Lower leg skin (tissue), 4 donors: ENCODE measurements around the gene NOX1. TPM values are rescaled to one million over a fixed set of nuclear protein-coding genes. Genes with fewer than 3 reads are reported as not detected.
"Not testable (repeated sequence)": the region's sequence is repeated elsewhere in the genome, so short reads cannot be mapped to it uniquely, and the experiment has no call there.

Experiments used
- DNase-seq, 2 donors: peaks; one replicate each; pipeline ENCODE4 v3.0.0-alpha.2; 2019; ENCODE audit warnings: low spot score in 2 of 2
- H3K4me3 ChIP-seq: fragments of 200-600 bp; sonication (generic); 2 replicates; pipeline ENCODE4 v1.5.1; 2017; ENCODE audit warnings: mild to moderate bottlenecking, low read depth; ENCODE audit not compliant: poor library complexity, severe bottlenecking
- CTCF ChIP-seq, 3 donors: fragments of 450-650 bp; IDR thresholded peaks; one replicate each; pipeline ENCODE4 v1.5.1; 2016; ENCODE audit warnings: antibody characterized with exemption in 3 of 3, mild to moderate bottlenecking in 3 of 3, moderate library complexity in 2 of 3
- POLR2A ChIP-seq, 2 donors: fragments of 450-650 bp; IDR thresholded peaks; one replicate each; pipeline ENCODE4 v1.6.1; 2016 to 2017; ENCODE audit warnings: antibody characterized with exemption in 2 of 2, mild to moderate bottlenecking in 1 of 2, moderate library complexity in 1 of 2
- WGBS, 2 donors: methylation state at CpG; one replicate each; pipeline ENCODE4 v1.1.5; 2018; 5-methylcytosine and 5-hydroxymethylcytosine counted together
- intact Hi-C: fragments of 100-400 bp; cut with DNase I; formaldehyde crosslinking; loops from one replicate; pipeline ENCODE4 v1.15.0; 2023; ENCODE audit warnings: low total_unique reads
- total RNA-seq, 4 donors: library from RNA; depleted of rRNA; stranded (reverse); fragments of >200 nt; gene quantifications; one replicate each; pipeline ENCODE4 v1.1.0, GENCODE V29; 2016

Gene NOX1
- total RNA-seq, 4 donors from 2014 or later = 0.84 to 1.9 TPM; not detected in 2

- 45 to 69% methylated on average over 2 of the region's 2 CpGs for WGBS, 2 donors
- DNase-seq = no peak
- no peak overlapping the region for H3K4me3 ChIP-seq
- TF ChIP-seq POLR2A (IDR thresholded peaks at IDR 0.05) (no peak), CTCF (IDR thresholded peaks at IDR 0.05) (no peak)
- intact Hi-C loops = no loop called here
Measured at GRCh38 chrX:100817340-100817739, 56.8 kb downstream of the NOX1 start.

- TF ChIP-seq POLR2A (IDR thresholded peaks at IDR 0.05) (no peak), CTCF (IDR thresholded peaks at IDR 0.05) (no peak)
- no peak for DNase-seq
- intact Hi-C loops = no loop called here
- WGBS, 2 donors = 47 to 53% methylated on average over 12 of the region's 12 CpGs
- H3K4me3 ChIP-seq = no peak overlapping the region
Measured at GRCh38 chrX:100812216-100813158, 61.7 kb downstream of the NOX1 start.

DNA sequence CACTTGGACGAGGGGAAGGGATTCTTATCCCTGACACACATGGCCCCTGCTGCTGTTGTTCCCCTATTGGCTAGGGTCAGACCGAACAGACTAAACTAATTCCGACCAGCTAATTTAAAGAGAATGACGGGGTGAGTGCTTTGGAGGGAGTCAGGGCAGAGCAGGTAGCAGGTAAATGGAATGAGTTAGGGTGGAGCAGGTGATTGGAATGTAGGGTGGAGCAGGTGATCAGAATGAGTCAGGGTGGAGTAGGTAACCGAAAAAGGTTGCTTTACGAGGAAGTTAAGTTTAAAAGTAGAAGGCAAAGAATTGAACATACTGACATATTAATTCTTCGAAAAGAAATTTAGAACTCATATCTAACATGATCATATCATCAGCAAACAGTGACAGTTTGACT lies 65.9 kb downstream of the NOX1 start:
- DNase-seq, intact Hi-C loops, H3K4me3 ChIP-seq: not testable (repeated sequence)
- WGBS, 2 donors = 87% methylated on average over 7 of the region's 7 CpGs

DNA sequence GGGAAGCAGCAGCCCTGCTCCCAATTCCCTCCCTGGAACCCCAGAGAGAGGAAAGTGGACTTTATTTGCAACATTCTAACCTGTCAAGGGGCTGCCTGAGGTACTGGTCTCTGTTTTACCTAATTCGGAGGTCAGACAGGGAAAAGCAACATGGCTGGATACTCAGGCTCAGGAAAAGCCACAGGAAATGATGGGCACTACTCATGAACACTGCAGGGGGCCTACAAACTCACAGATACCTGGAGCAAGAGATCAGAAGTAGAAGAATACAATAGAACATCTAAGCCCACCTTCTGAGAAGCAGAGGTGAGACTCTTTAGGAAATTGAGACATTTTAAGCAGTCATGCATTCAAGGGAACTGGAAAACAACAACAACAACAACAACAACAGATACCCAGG lies 69.4 kb downstream of the NOX1 start:
- DNase-seq = no peak
- intact Hi-C loops = no loop called here
- 64 to 82% methylated on average over 1 of the region's 1 CpG for WGBS, 2 donors
- no peak for TF ChIP-seq CTCF (IDR thresholded peaks at IDR 0.05)
- no peak for TF ChIP-seq POLR2A (IDR thresholded peaks at IDR 0.05)
- no peak overlapping the region for H3K4me3 ChIP-seq

DNA sequence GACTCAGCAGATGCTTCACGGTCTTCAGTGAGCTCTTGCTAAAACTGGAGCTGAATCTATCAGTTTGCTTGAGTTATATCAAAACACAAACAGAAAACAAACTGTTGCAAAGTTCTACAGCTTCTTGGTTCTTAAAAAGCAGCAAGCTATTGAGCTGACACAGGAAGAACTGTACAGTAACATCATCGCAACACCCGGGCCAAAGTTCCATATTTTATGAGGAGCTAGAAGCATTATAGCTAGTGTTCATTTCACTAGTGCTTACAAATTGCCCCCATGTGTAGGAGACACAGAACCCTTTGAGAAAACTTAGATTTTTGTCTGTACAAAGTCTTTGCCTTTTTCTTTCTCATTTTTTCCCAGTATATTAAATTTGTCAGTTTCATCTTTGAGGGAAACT lies 71.3 kb downstream of the NOX1 start:
- WGBS, 2 donors = 72 to 91% methylated on average over 3 of the region's 3 CpGs
- intact Hi-C loops = no loop called here
- no peak for TF ChIP-seq POLR2A (IDR thresholded peaks at IDR 0.05)
- TF ChIP-seq CTCF (IDR thresholded peaks at IDR 0.05) = no peak
- H3K4me3 ChIP-seq = no peak overlapping the region
- no peak for DNase-seq

DNA sequence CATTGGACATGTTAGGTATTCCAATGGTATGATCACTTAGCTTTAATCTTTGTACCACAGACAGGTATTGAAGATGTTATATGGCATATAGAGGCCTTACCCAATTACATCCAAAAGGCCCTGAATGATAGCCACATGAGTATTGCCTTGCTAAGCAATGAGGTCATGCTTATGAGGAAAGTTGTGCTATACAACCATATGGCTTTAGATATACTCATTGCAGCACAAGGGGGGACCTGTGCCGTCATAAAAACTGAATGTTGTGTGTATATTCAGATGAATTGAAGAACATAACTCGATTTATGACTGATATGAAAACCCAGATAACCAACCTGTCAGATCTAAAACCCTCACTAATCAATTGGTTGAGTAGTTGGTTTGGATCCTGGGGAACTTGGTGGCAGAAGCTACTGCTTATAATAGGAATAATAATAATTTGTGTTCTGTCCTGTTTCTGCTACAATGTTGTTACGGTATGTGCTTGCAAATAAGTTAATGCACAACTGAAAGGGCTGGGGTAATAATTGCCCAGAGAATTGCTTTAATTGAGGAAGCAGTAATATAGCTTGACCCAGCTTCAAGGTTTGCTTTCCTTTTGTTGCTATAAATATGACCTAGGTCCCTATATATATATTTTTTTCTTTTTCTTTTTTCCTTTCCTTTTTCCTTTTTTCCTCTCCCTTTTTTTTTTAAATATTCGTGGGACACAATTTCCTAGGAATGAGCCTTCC lies 75.5 kb downstream of the NOX1 start:
- H3K4me3 ChIP-seq = no peak overlapping the region
- intact Hi-C loops = no loop called here
- TF ChIP-seq POLR2A (IDR thresholded peaks at IDR 0.05) (no peak), CTCF (IDR thresholded peaks at IDR 0.05) (no peak)
- 56 to 70% methylated on average over 4 of the region's 4 CpGs for WGBS, 2 donors
- DNase-seq = no peak
